ENCODE measurements around the gene SREBF1. TPM values are rescaled to one million over a fixed set of nuclear protein-coding genes. Genes with fewer than 3 reads are reported as not detected.

SREBF1 gene
- polyA plus RNA-seq, 1 of the 3 experiments (the other 2 are of a cell fraction): 20.4 TPM

DNA sequence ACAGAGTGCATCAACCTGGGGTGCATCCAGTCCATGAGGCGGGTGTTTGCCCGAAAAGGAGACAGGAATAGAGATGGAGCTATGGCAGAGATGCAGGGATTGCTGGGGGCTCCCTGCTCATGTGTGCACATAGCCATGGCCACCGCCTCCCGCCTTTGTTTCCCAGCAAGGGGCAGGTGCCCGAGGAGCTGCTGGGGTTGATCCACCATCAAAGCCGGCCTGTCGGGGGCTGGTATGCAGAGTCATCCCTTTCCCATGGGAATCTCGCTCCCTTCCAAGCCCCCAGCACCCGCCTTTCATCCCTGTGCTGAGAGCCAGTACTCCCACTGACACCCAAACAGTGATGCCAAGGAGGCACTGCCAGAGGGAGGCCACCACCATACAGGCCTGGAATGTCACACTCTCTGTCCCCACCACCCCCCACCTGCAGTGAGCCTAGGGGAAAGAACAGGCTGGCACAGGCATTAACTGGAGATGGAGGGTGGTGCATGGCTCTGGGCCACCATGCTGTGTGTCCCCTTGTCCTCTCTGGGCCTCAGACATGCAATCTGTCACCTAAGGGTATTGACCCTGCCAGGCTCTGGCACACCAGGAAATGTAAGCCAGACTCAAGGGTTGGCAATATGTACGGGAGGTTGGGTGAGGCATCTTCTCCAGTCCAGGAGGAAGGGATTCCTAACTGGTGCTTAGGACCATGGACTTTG is 65.1 kb downstream of the SREBF1 start:
- DNase-seq: no peak
- 98% methylated on average over 5 of the region's 10 CpGs for WGBS (ENCODE audit: low lambda C conversion rate)
- Histone ChIP-seq H3K9ac (no peak overlapping the region), H3K79me2 (ENCODE audit: insufficient read depth) (peaks cover 30% of the 10 kb centered on the region; the same call in 1 of the 2 replicates), H3K9me2 (no peaks in the 10 kb centered on the region), H3K4me1 (ENCODE audit: control insufficient read depth in 1 of 2, insufficient read depth in 2 of 2, low read depth in 1 of 2, low read length in 1 of 2) (peaks cover 8 to 57% of the 10 kb centered on the region in 2 experiments; a peak in 2 of 4 replicates), H3K36me3 (replicated peaks in 1 of 2; ENCODE audit: control insufficient read depth in 1 of 2, insufficient read depth in 2 of 2, low read length in 1 of 2) (no peaks in the 10 kb centered on the region), H3K9me3 (no peaks in the 10 kb centered on the region), H3K27me3 (ENCODE audit: insufficient read depth) (no peaks in the 10 kb centered on the region), H3K4me2 (no peak overlapping the region), H4K20me1 (ENCODE audit: insufficient read depth) (peaks cover 87% of the 10 kb centered on the region), H3F3A (replicated peaks; ENCODE audit: insufficient read depth) (no peaks in the 10 kb centered on the region), H3K4me3 (ENCODE audit: low read depth in 2 of 2, low read length in 1 of 2) (no peak overlapping the region), H3K27ac (ENCODE audit: low read depth in 2 of 2, low read length in 1 of 2) (peak overlapping the region in 1 of 2 experiments; percentile 6; a peak in 1 of 4 replicates), H2AFZ (ENCODE audit: low read depth) (no peak overlapping the region)
- TF ChIP-seq GATA2 (CRISPR knock-in tag; IDR thresholded peaks at IDR 0.05) (no peak), TCF12 (IDR thresholded peaks at IDR 0.05) (no peak), MXI1 (IDR thresholded peaks at IDR 0.05; ENCODE audit: low read depth, low read length) (no peak), YY1 (IDR thresholded peaks at IDR 0.05; ENCODE audit: low read depth) (no peak), SMC3 (IDR thresholded peaks at IDR 0.05; ENCODE audit: low read depth, low read length) (no peak), MEF2A (IDR thresholded peaks at IDR 0.05; ENCODE audit: borderline replicate concordance, low read depth) (no peak), FOXJ3 (CRISPR knock-in tag; IDR thresholded peaks at IDR 0.05) (no peak), EZH2phosphoT487 (IDR thresholded peaks at IDR 0.05; ENCODE audit: borderline replicate concordance, low read depth) (no peak), EP300 (IDR thresholded peaks at IDR 0.05; ENCODE audit: borderline replicate concordance in 1 of 2, low read depth in 1 of 2, low read length in 1 of 2) (no peak), FOXM1 (IDR thresholded peaks at IDR 0.05; ENCODE audit: low read depth) (no peak), NFIC (IDR thresholded peaks at IDR 0.05; ENCODE audit: borderline replicate concordance) (no peak), RXRA (IDR thresholded peaks at IDR 0.05; ENCODE audit: borderline replicate concordance, low read depth) (no peak), NRF1 (IDR thresholded peaks at IDR 0.05; ENCODE audit: low read depth, low read length) (no peak), TAF1 (IDR thresholded peaks at IDR 0.05; ENCODE audit: borderline replicate concordance, low read depth, low read length) (no peak)
- TF ChIP-seq, protein P1, sequence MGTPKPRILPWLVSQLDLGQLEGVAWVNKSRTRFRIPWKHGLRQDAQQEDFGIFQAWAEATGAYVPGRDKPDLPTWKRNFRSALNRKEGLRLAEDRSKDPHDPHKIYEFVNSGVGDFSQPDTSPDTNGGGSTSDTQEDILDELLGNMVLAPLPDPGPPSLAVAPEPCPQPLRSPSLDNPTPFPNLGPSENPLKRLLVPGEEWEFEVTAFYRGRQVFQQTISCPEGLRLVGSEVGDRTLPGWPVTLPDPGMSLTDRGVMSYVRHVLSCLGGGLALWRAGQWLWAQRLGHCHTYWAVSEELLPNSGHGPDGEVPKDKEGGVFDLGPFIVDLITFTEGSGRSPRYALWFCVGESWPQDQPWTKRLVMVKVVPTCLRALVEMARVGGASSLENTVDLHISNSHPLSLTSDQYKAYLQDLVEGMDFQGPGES (IDR thresholded peaks at IDR 0.05; ENCODE audit: low read depth, low read length): no peak
- TF ChIP-seq, protein P2, sequence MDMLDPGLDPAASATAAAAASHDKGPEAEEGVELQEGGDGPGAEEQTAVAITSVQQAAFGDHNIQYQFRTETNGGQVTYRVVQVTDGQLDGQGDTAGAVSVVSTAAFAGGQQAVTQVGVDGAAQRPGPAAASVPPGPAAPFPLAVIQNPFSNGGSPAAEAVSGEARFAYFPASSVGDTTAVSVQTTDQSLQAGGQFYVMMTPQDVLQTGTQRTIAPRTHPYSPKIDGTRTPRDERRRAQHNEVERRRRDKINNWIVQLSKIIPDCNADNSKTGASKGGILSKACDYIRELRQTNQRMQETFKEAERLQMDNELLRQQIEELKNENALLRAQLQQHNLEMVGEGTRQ (IDR thresholded peaks at IDR 0.05; ENCODE audit: borderline replicate concordance, low read depth, low read length): no peak
- TF ChIP-seq, protein P3, sequence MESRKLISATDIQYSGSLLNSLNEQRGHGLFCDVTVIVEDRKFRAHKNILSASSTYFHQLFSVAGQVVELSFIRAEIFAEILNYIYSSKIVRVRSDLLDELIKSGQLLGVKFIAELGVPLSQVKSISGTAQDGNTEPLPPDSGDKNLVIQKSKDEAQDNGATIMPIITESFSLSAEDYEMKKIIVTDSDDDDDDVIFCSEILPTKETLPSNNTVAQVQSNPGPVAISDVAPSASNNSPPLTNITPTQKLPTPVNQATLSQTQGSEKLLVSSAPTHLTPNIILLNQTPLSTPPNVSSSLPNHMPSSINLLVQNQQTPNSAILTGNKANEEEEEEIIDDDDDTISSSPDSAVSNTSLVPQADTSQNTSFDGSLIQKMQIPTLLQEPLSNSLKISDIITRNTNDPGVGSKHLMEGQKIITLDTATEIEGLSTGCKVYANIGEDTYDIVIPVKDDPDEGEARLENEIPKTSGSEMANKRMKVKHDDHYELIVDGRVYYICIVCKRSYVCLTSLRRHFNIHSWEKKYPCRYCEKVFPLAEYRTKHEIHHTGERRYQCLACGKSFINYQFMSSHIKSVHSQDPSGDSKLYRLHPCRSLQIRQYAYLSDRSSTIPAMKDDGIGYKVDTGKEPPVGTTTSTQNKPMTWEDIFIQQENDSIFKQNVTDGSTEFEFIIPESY (IDR thresholded peaks at IDR 0.05; ENCODE audit: borderline replicate concordance, low read depth): no peak
- POLR2A ChIA-PET: no interaction called here
- CTCF ChIA-PET: interaction anchor here (1.1 to 1.7 kb wide), 4 partner anchors 15 to 91 kb away, joined by 3 to 4 read pairs (median 3); no protein-coding TSS in a partner anchor
